B cell (primary cell): Measurements from ENCODE around the gene SLA2. TPM values are rescaled to one million over a fixed set of nuclear protein-coding genes. Genes with fewer than 3 reads are reported as not detected.
"Not testable (repeated sequence)": the region's sequence is repeated elsewhere in the genome, so short reads cannot be mapped to it uniquely, and the experiment has no call there.

Experiments used
- ATAC-seq: fragments of 200-7000 bp; cut with Tn5 transposase; one replicate; pipeline ENCODE4 v1.10.0; 2021; ENCODE audit warnings: low read depth, mild to moderate bottlenecking, moderate number of reproducible peaks, moderate library complexity
- CTCF ChIA-PET: fragments of 350-600 bp; sonication (Branson Sonifier 250); formaldehyde crosslinking; loops from one replicate; lab custom pipeline; 2021; ENCODE audit warnings: antibody characterized with exemption, inconsistent platforms; lab: Charles Lee
- POLR2A ChIA-PET: fragments of 350-600 bp; sonication (Branson Sonifier 250); formaldehyde crosslinking; loops from one replicate; lab custom pipeline; 2021; ENCODE audit warnings: antibody characterized with exemption; lab: Charles Lee
- DNase-seq: peaks from one replicate; pipeline ENCODE4 v3.0.0; 2013
- H2AFZ ChIP-seq: 2 replicates; pipeline ENCODE4 v1.6.1; 2012; ENCODE audit warnings: mild to moderate bottlenecking, low read depth, low read length; ENCODE audit not compliant: insufficient read depth, poor library complexity, severe bottlenecking
- H3K27ac ChIP-seq, 2 donors: 1 replicate in 1 of 2; 2 replicates in 1 of 2; pipeline ENCODE4 v1.5.1; 2012 to 2013; ENCODE audit warnings: low read length in 2 of 2, mild to moderate bottlenecking in 2 of 2, moderate library complexity in 1 of 2
- H3K27me3 ChIP-seq, 4 experiments: fragments of 200-600 bp in 1 of 4; sonication (generic) in 1 of 4; replicated peaks in 1 of 4; 1 replicate in 2 of 4; 2 replicates in 2 of 4; pipeline versions ENCODE4 v1.6.1 to v1.7.0; 2013 to 2016; ENCODE audit warnings: low read length in 3 of 4, mild to moderate bottlenecking in 2 of 4, mixed read lengths in 1 of 4, moderate library complexity in 1 of 4; ENCODE audit not compliant: insufficient read depth in 4 of 4, control insufficient read depth in 3 of 4; ENCODE audit errors: control extremely low read depth in 1 of 4
- H3K36me3 ChIP-seq, 2 experiments: replicated peaks in 1 of 2; 1 replicate in 1 of 2; 2 replicates in 1 of 2; pipeline versions ENCODE4 v1.6.1 to v1.7.1; 2013; ENCODE audit warnings: low read length in 1 of 2; ENCODE audit not compliant: insufficient read depth in 2 of 2, control insufficient read depth in 1 of 2; ENCODE audit errors: control extremely low read depth in 1 of 2, extremely low read depth in 1 of 2
- H3K4me1 ChIP-seq, 2 donors: fragments of 200-600 bp in 1 of 2; sonication (generic) in 1 of 2; 1 replicate in 1 of 2; 2 replicates in 1 of 2; pipeline versions ENCODE4 v1.5.1 to v1.6.1; 2013 to 2017; ENCODE audit warnings: low read length in 2 of 2; ENCODE audit not compliant: control insufficient read depth in 2 of 2, insufficient read depth in 2 of 2
- H3K4me2 ChIP-seq: replicated peaks from 2 replicates; pipeline ENCODE3; 2012; ENCODE audit warnings: mild to moderate bottlenecking, low read depth, low read length; ENCODE audit not compliant: poor library complexity, severe bottlenecking
- H3K4me3 ChIP-seq, 5 experiments: fragments of 200-600 bp in 1 of 5; sonication (generic) in 1 of 5; 1 replicate in 3 of 5; 2 replicates in 2 of 5; pipeline versions ENCODE4 v1.5.1 to v1.7.0; 2011 to 2016; ENCODE audit warnings: low read length in 4 of 5, mild to moderate bottlenecking in 4 of 5, low read depth in 2 of 5, control low read depth in 1 of 5, moderate library complexity in 1 of 5; ENCODE audit not compliant: insufficient read depth in 1 of 5; ENCODE audit errors: control extremely low read depth in 1 of 5, extremely low read depth in 1 of 5
- H3K79me2 ChIP-seq: fragments of 200-600 bp; sonication (generic); one replicate; pipeline ENCODE4 v1.6.0; 2016; ENCODE audit warnings: low read length; ENCODE audit not compliant: control insufficient read depth, insufficient read depth
- H3K9ac ChIP-seq: fragments of 200-600 bp; sonication (generic); 2 replicates; pipeline ENCODE4 v1.6.1; 2017; ENCODE audit warnings: mild to moderate bottlenecking, low read length, moderate library complexity
- H3K9me3 ChIP-seq, 3 donors: one replicate each; pipeline versions ENCODE4 v1.6.1 to v1.7.1; 2013; ENCODE audit warnings: low read length in 2 of 3; ENCODE audit not compliant: control insufficient read depth in 2 of 3, insufficient read depth in 1 of 3; ENCODE audit errors: control extremely low read depth in 1 of 3
- H4K20me1 ChIP-seq: 2 replicates; pipeline ENCODE4 v1.6.0; 2012; ENCODE audit warnings: mild to moderate bottlenecking, low read length; ENCODE audit not compliant: insufficient read depth, control insufficient read depth, poor library complexity, severe bottlenecking
- H3K27ac Mint-ChIP-seq: one replicate; pipeline ENCODE4 v1.8.0; 2021; ENCODE audit warnings: mixed read lengths
- H3K27me3 Mint-ChIP-seq: one replicate; pipeline ENCODE4 v1.8.0; 2021; ENCODE audit warnings: mixed read lengths
- H3K4me1 Mint-ChIP-seq: one replicate; pipeline ENCODE4 v1.8.0; 2021; ENCODE audit warnings: mixed read lengths
- H3K4me3 Mint-ChIP-seq: one replicate; pipeline ENCODE4 v1.8.0; 2021; ENCODE audit warnings: mixed read lengths
- H3K9me3 Mint-ChIP-seq: one replicate; pipeline ENCODE4 v1.8.0; 2022; ENCODE audit warnings: mixed read lengths; ENCODE audit not compliant: insufficient read depth
- CTCF ChIP-seq: fragments of 200-600 bp; IDR thresholded peaks from one replicate; pipeline ENCODE4 v1.8.0; 2022; ENCODE audit warnings: antibody characterized with exemption, mild to moderate bottlenecking
- EZH2 ChIP-seq: IDR thresholded peaks from 2 replicates; pipeline ENCODE4 v1.6.1; 2012; ENCODE audit warnings: borderline replicate concordance, low read depth, mild to moderate bottlenecking, moderate library complexity, low read length; ENCODE audit not compliant: insufficient read depth, poor library complexity, severe bottlenecking
- WGBS: methylation state at CpG from one replicate; pipeline ENCODE4 v1.1.5; 2013; ENCODE audit warnings: missing lambda C conversion rate; ENCODE audit not compliant: insufficient coverage; 5-methylcytosine and 5-hydroxymethylcytosine counted together
- intact Hi-C: fragments of 100-400 bp; cut with micrococcal nuclease; formaldehyde crosslinking; loops from one replicate; pipeline ENCODE4 v1.10.0; 2022
- polyA plus RNA-seq: library from polyadenylated mRNA; depleted of rRNA; stranded (reverse); fragments of >200 nt; gene quantifications from 2 replicates; pipeline ENCODE4 v1.2.3, GENCODE V29; 2012
- total RNA-seq, 2 donors: library from RNA; stranded (reverse); fragments of 120-200 nt in 1 of 2; gene quantifications; 1 replicate in 1 of 2; 2 replicates in 1 of 2; pipeline versions ENCODE4 v1.2.3 to v1.2.4, GENCODE V29; 2013 to 2022

The SLA2 gene
- total and polyA plus RNA-seq, 2 donors (not counting 1 experiment from before 2014, with no cell fraction given), result 0.73 to 0.76 TPM

- H3K79me2 ChIP-seq, result no peaks in the 10 kb centered on the region
- CTCF ChIA-PET, result no interaction called here
- no peaks in the 10 kb centered on the region for H3K4me1 Mint-ChIP-seq
- POLR2A ChIA-PET, result no interaction called here
- no peak overlapping the region for H3K27ac Mint-ChIP-seq
- no peaks in the 10 kb centered on the region for H4K20me1 ChIP-seq
- intact Hi-C loops, result no loop called here
- H3K4me1 ChIP-seq, result no peaks in the 10 kb centered on the region
- H3K4me3 Mint-ChIP-seq, result no peak overlapping the region
- ATAC-seq (no peak), DNase-seq (no peak)
- no peak overlapping the region for H3K4me2 ChIP-seq
- peaks cover 0 to 4% (median 0%) of the 10 kb centered on the region in 3 donors for H3K9me3 ChIP-seq
- H3K4me3 ChIP-seq, result no peak overlapping the region
- H3K27me3 ChIP-seq, result no peaks in the 10 kb centered on the region
- no peak overlapping the region for H3K27ac ChIP-seq
- no peaks in the 10 kb centered on the region for H3K27me3 Mint-ChIP-seq
- H2AFZ ChIP-seq, result no peak overlapping the region
- H3K36me3 ChIP-seq, result peaks cover 4 to 16% of the 10 kb centered on the region in 2 experiments
- no peaks in the 10 kb centered on the region for H3K9me3 Mint-ChIP-seq
- H3K9ac ChIP-seq, result no peak overlapping the region
- WGBS, result 98% methylated on average over 27 of the region's 27 CpGs
- no peak for TF ChIP-seq CTCF
- no peak for TF ChIP-seq EZH2
These were observed 30.9 kb upstream of the SLA2 start for GRCh38 chr20:36676701-36677421.

- H3K27ac Mint-ChIP-seq, H3K27ac ChIP-seq, H3K9me3 ChIP-seq, H3K9me3 Mint-ChIP-seq, POLR2A ChIA-PET, H3K27me3 Mint-ChIP-seq, DNase-seq, ATAC-seq, H2AFZ ChIP-seq, H3K4me1 Mint-ChIP-seq, H3K4me3 ChIP-seq, CTCF ChIA-PET, H4K20me1 ChIP-seq, H3K27me3 ChIP-seq, H3K4me3 Mint-ChIP-seq, intact Hi-C loops, H3K4me1 ChIP-seq, H3K9ac ChIP-seq, H3K4me2 ChIP-seq, H3K79me2 ChIP-seq: not testable (repeated sequence)
- H3K36me3 ChIP-seq, result peaks cover 3 to 19% of the 10 kb centered on the region in 2 experiments
- WGBS, result 100% methylated on average over 6 of the region's 8 CpGs
These were observed 29.5 kb upstream of the SLA2 start for GRCh38 chr20:36675545-36675944.
